B cell (primary cell): Measurements from ENCODE around the gene CFAP70.

Source experiments
- CTCF ChIP-seq: fragments of 200-600 bp; IDR thresholded peaks from one replicate; pipeline ENCODE4 v1.8.0; 2022; ENCODE audit warnings: antibody characterized with exemption, mild to moderate bottlenecking
- EZH2 ChIP-seq: IDR thresholded peaks from 2 replicates; pipeline ENCODE4 v1.6.1; 2012; ENCODE audit warnings: borderline replicate concordance, low read depth, mild to moderate bottlenecking, moderate library complexity, low read length; ENCODE audit not compliant: insufficient read depth, poor library complexity, severe bottlenecking

DNA sequence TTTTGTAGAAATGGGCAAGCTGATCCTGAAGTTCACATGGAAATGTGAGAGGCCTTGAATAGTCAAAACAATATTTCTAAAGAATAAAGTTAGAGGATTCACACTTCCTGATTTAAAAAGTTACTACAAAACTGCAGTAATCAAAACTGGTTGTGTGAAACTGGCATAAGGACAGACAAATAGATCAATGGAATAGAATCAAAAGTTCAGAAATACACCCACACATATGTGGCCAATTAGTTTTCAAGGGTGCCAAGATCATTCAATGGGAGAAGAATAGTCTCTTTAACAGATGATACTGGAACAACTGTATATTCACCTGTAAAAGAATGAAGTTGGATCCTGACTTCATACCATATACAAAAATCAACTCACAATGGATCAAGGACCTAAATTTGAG, 139.3 kb downstream of the CFAP70 start:
- TF ChIP-seq CTCF, result no peak
- no peak for TF ChIP-seq EZH2
